Mesenchymal stem cell (in vitro differentiated cells and primary cell): Measurements from ENCODE around the gene EPGN.

Experiments
- DNase-seq: peaks from one replicate; pipeline ENCODE4 v3.0.0-alpha.2; 2013
- H2AFZ ChIP-seq: one replicate; pipeline ENCODE4 v1.6.1; 2013; ENCODE audit warnings: low read depth, mild to moderate bottlenecking, control low read depth, inconsistent platforms, low read length, moderate library complexity
- H2AK5ac ChIP-seq: 2 replicates; pipeline ENCODE4 v1.6.1; 2013; ENCODE audit warnings: low read length, moderate library complexity, mild to moderate bottlenecking, inconsistent platforms; ENCODE audit not compliant: severe bottlenecking
- H2BK120ac ChIP-seq: one replicate; pipeline ENCODE4 v1.6.1; 2013; ENCODE audit warnings: low read depth, mild to moderate bottlenecking, inconsistent platforms, low read length, moderate library complexity
- H2BK12ac ChIP-seq, 2 experiments: one replicate each; pipeline ENCODE4 v1.6.1; 2013; ENCODE audit warnings: inconsistent platforms in 2 of 2, low read length in 2 of 2, mild to moderate bottlenecking in 2 of 2, moderate library complexity in 2 of 2, control low read depth in 1 of 2
- H2BK15ac ChIP-seq: one replicate; pipeline ENCODE4 v1.6.1; 2013; ENCODE audit warnings: mild to moderate bottlenecking, low read depth, inconsistent platforms; ENCODE audit not compliant: poor library complexity, severe bottlenecking
- H2BK5ac ChIP-seq: 2 replicates; pipeline ENCODE4 v1.6.1; 2013; ENCODE audit warnings: low read depth, mild to moderate bottlenecking, low read length, control low read depth, inconsistent platforms; ENCODE audit not compliant: poor library complexity, severe bottlenecking
- H3K14ac ChIP-seq, 2 experiments: one replicate each; pipeline ENCODE4 v1.6.1; 2013; ENCODE audit warnings: inconsistent platforms in 2 of 2, low read length in 2 of 2, control low read depth in 1 of 2, mild to moderate bottlenecking in 1 of 2, moderate library complexity in 1 of 2
- H3K18ac ChIP-seq, 2 experiments: one replicate each; pipeline ENCODE4 v1.6.1; 2013; ENCODE audit warnings: inconsistent platforms in 2 of 2, low read length in 2 of 2, control low read depth in 1 of 2, low read depth in 1 of 2, mild to moderate bottlenecking in 1 of 2
- H3K23ac ChIP-seq, 2 experiments: one replicate each; pipeline ENCODE4 v1.6.1; 2013; ENCODE audit warnings: inconsistent platforms in 2 of 2, low read length in 2 of 2, mild to moderate bottlenecking in 2 of 2, moderate library complexity in 2 of 2, control low read depth in 1 of 2
- H3K27ac ChIP-seq: 2 replicates; pipeline ENCODE4 v1.5.1; 2013; ENCODE audit warnings: mild to moderate bottlenecking, moderate library complexity, low read length, control low read depth, inconsistent platforms; ENCODE audit not compliant: poor library complexity, severe bottlenecking
- H3K27me3 ChIP-seq, 2 experiments: 2 replicates each; pipeline versions ENCODE4 v1.6.1 to v1.7.0; 2013; ENCODE audit warnings: low read length in 2 of 2, mild to moderate bottlenecking in 2 of 2, moderate library complexity in 2 of 2, control low read depth in 1 of 2, inconsistent platforms in 1 of 2; ENCODE audit not compliant: control insufficient read depth in 1 of 2, insufficient read depth in 1 of 2
- H3K36me3 ChIP-seq, 2 experiments: 2 replicates each; pipeline versions ENCODE4 v1.6.1 to v1.7.0; 2013; ENCODE audit warnings: low read length in 2 of 2, control low read depth in 1 of 2, inconsistent platforms in 1 of 2, low read depth in 1 of 2, mild to moderate bottlenecking in 1 of 2; ENCODE audit not compliant: insufficient read depth in 2 of 2, control insufficient read depth in 1 of 2
- H3K4ac ChIP-seq, 2 experiments: one replicate each; pipeline ENCODE4 v1.6.1; 2013; ENCODE audit warnings: inconsistent platforms in 2 of 2, low read length in 2 of 2, mild to moderate bottlenecking in 2 of 2, moderate library complexity in 2 of 2, control low read depth in 1 of 2, low read depth in 1 of 2
- H3K4me1 ChIP-seq: 2 replicates; pipeline ENCODE4 v1.6.1; 2013; ENCODE audit warnings: low read depth, low read length, control low read depth; ENCODE audit not compliant: control insufficient read depth, insufficient read depth
- H3K4me2 ChIP-seq: 2 replicates; pipeline ENCODE4 v1.6.1; 2013; ENCODE audit warnings: low read length, mild to moderate bottlenecking, inconsistent platforms; ENCODE audit not compliant: poor library complexity, severe bottlenecking
- H3K4me3 ChIP-seq, 2 experiments: 2 replicates each; pipeline versions ENCODE4 v1.5.1 to v1.7.0; 2013; ENCODE audit warnings: low read length in 2 of 2, mild to moderate bottlenecking in 2 of 2, control low read depth in 1 of 2, low read depth in 1 of 2; ENCODE audit not compliant: insufficient read depth in 1 of 2
- H3K79me1 ChIP-seq: replicated peaks from 2 replicates; pipeline ENCODE4 v1.6.1; 2013; ENCODE audit warnings: mild to moderate bottlenecking, control low read depth, low read length, inconsistent platforms; ENCODE audit not compliant: poor library complexity, severe bottlenecking
- H3K9ac ChIP-seq: 2 replicates; pipeline ENCODE4 v1.7.0; 2013; ENCODE audit warnings: mild to moderate bottlenecking, low read length, moderate library complexity
- H3K9me3 ChIP-seq: 2 replicates; pipeline ENCODE4 v1.7.0; 2013; ENCODE audit warnings: mild to moderate bottlenecking, low read length; ENCODE audit not compliant: control insufficient read depth
- H4K8ac ChIP-seq: one replicate; pipeline ENCODE4 v1.6.1; 2013; ENCODE audit warnings: inconsistent platforms, mild to moderate bottlenecking, low read length, moderate library complexity
- H4K91ac ChIP-seq: one replicate; pipeline ENCODE4 v1.6.1; 2013; ENCODE audit warnings: mild to moderate bottlenecking, low read length, inconsistent platforms
- WGBS: methylation state at CpG from one replicate; pipeline ENCODE4 v1.1.7; 2013; ENCODE audit warnings: mixed read lengths; 5-methylcytosine and 5-hydroxymethylcytosine counted together

The EPGN gene

GRCh38 chr4:74344031-74344430 lies 35.8 kb downstream of the EPGN start:
- Histone ChIP-seq H3K27me3 (no peaks in the 10 kb centered on the region), H3K4ac (no peak overlapping the region), H3K36me3 (no peaks in the 10 kb centered on the region), H3K9me3 (peaks cover 13% of the 10 kb centered on the region), H4K91ac (no peak overlapping the region), H2BK120ac (no peak overlapping the region), H3K4me1 (no peaks in the 10 kb centered on the region), H2BK5ac (no peak overlapping the region), H2BK12ac (no peak overlapping the region), H3K27ac (no peak overlapping the region), H3K9ac (no peak overlapping the region), H3K23ac (no peak overlapping the region), H3K18ac (no peak overlapping the region), H2BK15ac (no peak overlapping the region), H3K4me2 (no peak overlapping the region), H2AK5ac (no peak overlapping the region), H3K4me3 (no peak overlapping the region), H4K8ac (no peak overlapping the region), H3K79me1 (no peaks in the 10 kb centered on the region), H2AFZ (no peak overlapping the region), H3K14ac (no peak overlapping the region)
- DNase-seq: no peak
- WGBS: 67% methylated on average over 1 of the region's 1 CpG

DNA sequence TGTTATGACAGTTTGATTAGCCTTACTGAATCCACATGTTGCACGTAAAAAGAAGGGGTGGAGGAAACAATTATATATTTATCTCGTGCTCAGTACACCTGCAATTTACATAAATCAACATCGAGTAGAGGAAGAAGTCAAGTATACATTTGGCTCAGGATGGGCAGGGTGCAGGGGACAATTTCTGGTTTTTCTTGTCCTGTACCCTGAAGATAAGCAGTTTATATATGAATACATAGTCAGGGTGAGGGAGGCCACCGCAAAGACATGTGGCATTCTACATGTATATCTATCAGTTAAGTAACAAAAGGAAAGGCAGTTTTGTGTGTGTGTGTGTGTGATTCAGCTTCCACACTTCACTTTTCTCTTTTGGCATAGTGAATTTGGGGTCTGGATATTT lies 45.6 kb downstream of the EPGN start:
- Histone ChIP-seq H3K4me1 (no peaks in the 10 kb centered on the region), H2BK12ac (no peak overlapping the region), H3K27ac (no peak overlapping the region), H3K36me3 (no peaks in the 10 kb centered on the region), H2BK15ac (no peak overlapping the region), H3K9ac (no peak overlapping the region), H3K4me3 (no peak overlapping the region), H4K91ac (no peak overlapping the region), H2AK5ac (no peak overlapping the region), H2BK5ac (no peak overlapping the region), H4K8ac (no peak overlapping the region), H3K27me3 (no peaks in the 10 kb centered on the region), H3K79me1 (no peaks in the 10 kb centered on the region), H3K4me2 (no peak overlapping the region), H3K18ac (no peak overlapping the region), H3K4ac (no peak overlapping the region), H2AFZ (no peak overlapping the region), H2BK120ac (no peak overlapping the region), H3K14ac (no peak overlapping the region), H3K23ac (no peak overlapping the region), H3K9me3 (no peaks in the 10 kb centered on the region)
- WGBS: 100% methylated on average over 1 of the region's 4 CpGs
- DNase-seq: no peak

GRCh38 chr4:74357965-74358364 lies 49.7 kb downstream of the EPGN start:
- H3K9ac ChIP-seq: no peak overlapping the region
- no peak overlapping the region for H3K4ac ChIP-seq
- H3K27ac ChIP-seq: no peak overlapping the region
- no peaks in the 10 kb centered on the region for H3K36me3 ChIP-seq
- no peak overlapping the region for H3K14ac ChIP-seq
- no peak overlapping the region for H3K4me3 ChIP-seq
- no CpG with 5 or more reads among the region's 1 CpG for WGBS
- H3K9me3 ChIP-seq: no peaks in the 10 kb centered on the region
- H3K79me1 ChIP-seq: no peaks in the 10 kb centered on the region
- H2BK120ac ChIP-seq: no peak overlapping the region
- no peak overlapping the region for H2BK5ac ChIP-seq
- no peak overlapping the region for H3K23ac ChIP-seq
- H3K27me3 ChIP-seq: no peaks in the 10 kb centered on the region
- H2AFZ ChIP-seq: no peak overlapping the region
- no peak overlapping the region for H4K91ac ChIP-seq
- no peak overlapping the region for H2BK15ac ChIP-seq
- DNase-seq: no peak
- no peak overlapping the region for H4K8ac ChIP-seq
- H3K4me2 ChIP-seq: no peak overlapping the region
- no peak overlapping the region for H2AK5ac ChIP-seq
- no peaks in the 10 kb centered on the region for H3K4me1 ChIP-seq
- H3K18ac ChIP-seq: no peak overlapping the region
- no peak overlapping the region for H2BK12ac ChIP-seq

DNA sequence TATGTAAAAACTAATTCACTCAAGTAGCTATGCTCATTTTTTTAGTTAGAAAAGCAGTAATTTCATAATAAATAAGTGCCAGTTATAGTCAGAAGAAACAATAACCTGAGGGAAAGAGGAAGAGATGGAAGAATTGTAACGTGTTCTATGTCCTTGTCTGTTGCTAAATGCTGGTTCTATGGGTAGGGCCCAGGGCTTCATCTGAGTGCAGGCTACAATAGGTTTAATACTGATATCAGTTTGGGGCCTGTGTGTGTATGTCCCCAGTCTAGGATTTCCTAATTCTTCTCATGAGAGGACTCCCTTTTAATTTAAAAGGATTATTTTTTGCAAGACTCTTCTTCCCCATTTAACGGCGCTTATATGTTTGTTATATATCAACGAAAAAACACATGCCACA lies 53.4 kb downstream of the EPGN start:
- Histone ChIP-seq H3K9ac (no peak overlapping the region), H2BK15ac (no peak overlapping the region), H3K27ac (no peak overlapping the region), H2AK5ac (no peak overlapping the region), H3K23ac (no peak overlapping the region), H2AFZ (no peak overlapping the region), H3K79me1 (no peaks in the 10 kb centered on the region), H4K8ac (no peak overlapping the region), H3K36me3 (no peaks in the 10 kb centered on the region), H3K27me3 (peaks cover 0 to 4% of the 10 kb centered on the region in 2 experiments), H3K18ac (no peak overlapping the region), H2BK120ac (no peak overlapping the region), H3K14ac (no peak overlapping the region), H3K4me3 (no peak overlapping the region), H3K4ac (no peak overlapping the region), H3K4me2 (no peak overlapping the region), H2BK5ac (no peak overlapping the region), H3K4me1 (peaks cover 10% of the 10 kb centered on the region), H3K9me3 (no peaks in the 10 kb centered on the region), H4K91ac (no peak overlapping the region), H2BK12ac (no peak overlapping the region)
- no peak for DNase-seq
- 93% methylated on average over 1 of the region's 4 CpGs for WGBS
